OCI-LY1 (cell line): ENCODE results near the gene BTBD9.

Source experiments
- CTCF ChIP-seq: fragments of 200-600 bp; sonication (generic), shearing (Covaris generic); IDR thresholded peaks from 2 replicates; pipeline ENCODE4 v1.5.1; 2017; ENCODE audit warnings: mild to moderate bottlenecking, antibody characterized with exemption, low read length, moderate library complexity, mixed read lengths
- EZH2 ChIP-seq: fragments of 200-600 bp; sonication (generic), shearing (Covaris generic); IDR thresholded peaks from 2 replicates; pipeline ENCODE4 v1.8.0; 2017; ENCODE audit warnings: borderline replicate concordance, mixed run types, mild to moderate bottlenecking, antibody characterized with exemption, low read length, moderate library complexity, mixed read lengths

GRCh38 chr6:38543022-38543421, 96.7 kb downstream of the BTBD9 start:
- no peak for TF ChIP-seq EZH2
- TF ChIP-seq CTCF: no peak
